Lower leg skin (tissue), 3 donors: ENCODE results near the gene DNAL1.

Source experiments
- POLR2A ChIP-seq, 2 donors: fragments of 450-650 bp; IDR thresholded peaks; one replicate each; pipeline ENCODE4 v1.6.1; 2016 to 2017; ENCODE audit warnings: antibody characterized with exemption in 2 of 2, mild to moderate bottlenecking in 1 of 2, moderate library complexity in 1 of 2
- TF ChIP-seq, protein P1 (sequence below), 3 donors: fragments of 450-650 bp; IDR thresholded peaks; one replicate each; pipeline ENCODE4 v1.5.1; 2016; ENCODE audit warnings: antibody characterized with exemption in 3 of 3, mild to moderate bottlenecking in 3 of 3, moderate library complexity in 2 of 3

DNA sequence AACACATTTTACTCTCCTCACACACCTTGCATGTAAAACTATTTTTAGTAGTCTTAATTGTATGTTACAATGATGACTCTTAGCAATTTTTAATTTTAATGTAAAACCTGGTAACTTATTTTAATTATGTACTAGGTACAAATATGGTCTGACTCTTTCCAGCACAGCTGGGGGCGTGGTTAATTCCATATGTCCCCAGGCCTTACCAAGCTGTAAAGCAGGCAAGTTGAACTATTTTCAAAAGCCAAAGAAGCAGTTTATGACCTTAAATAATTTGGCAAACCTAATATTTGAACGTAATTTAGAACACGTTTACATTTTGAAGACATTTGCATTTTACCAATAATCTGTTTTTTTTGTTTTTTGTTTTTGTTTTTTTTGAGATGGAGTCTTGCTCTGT, 41.8 kb upstream of the DNAL1 start:
- TF ChIP-seq, protein P1, sequence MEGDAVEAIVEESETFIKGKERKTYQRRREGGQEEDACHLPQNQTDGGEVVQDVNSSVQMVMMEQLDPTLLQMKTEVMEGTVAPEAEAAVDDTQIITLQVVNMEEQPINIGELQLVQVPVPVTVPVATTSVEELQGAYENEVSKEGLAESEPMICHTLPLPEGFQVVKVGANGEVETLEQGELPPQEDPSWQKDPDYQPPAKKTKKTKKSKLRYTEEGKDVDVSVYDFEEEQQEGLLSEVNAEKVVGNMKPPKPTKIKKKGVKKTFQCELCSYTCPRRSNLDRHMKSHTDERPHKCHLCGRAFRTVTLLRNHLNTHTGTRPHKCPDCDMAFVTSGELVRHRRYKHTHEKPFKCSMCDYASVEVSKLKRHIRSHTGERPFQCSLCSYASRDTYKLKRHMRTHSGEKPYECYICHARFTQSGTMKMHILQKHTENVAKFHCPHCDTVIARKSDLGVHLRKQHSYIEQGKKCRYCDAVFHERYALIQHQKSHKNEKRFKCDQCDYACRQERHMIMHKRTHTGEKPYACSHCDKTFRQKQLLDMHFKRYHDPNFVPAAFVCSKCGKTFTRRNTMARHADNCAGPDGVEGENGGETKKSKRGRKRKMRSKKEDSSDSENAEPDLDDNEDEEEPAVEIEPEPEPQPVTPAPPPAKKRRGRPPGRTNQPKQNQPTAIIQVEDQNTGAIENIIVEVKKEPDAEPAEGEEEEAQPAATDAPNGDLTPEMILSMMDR (IDR thresholded peaks at IDR 0.05) = no peak
- TF ChIP-seq POLR2A (IDR thresholded peaks at IDR 0.05) = no peak
